HG03457 (cell line): ENCODE measurements around the gene NCOA7.
"Not testable (repeated sequence)": the region's sequence is repeated elsewhere in the genome, so short reads cannot be mapped to it uniquely, and the experiment has no call there.

ENCODE experiments used
- ATAC-seq: cut with Tn5 transposase; IDR thresholded peaks from one replicate; pipeline ENCODE4 v1.9.1; 2021; ENCODE audit warnings: moderate number of reproducible peaks; ENCODE audit not compliant: unreplicated experiment

NCOA7 gene

GRCh38 chr6:125961117-125961516 lies 170.4 kb downstream of the NCOA7 start:
- no peak for ATAC-seq

- ATAC-seq: no peak
Measured at GRCh38 chr6:125962900-125963497, 172.2 kb downstream of the NCOA7 start.

GRCh38 chr6:125963817-125964216 lies 173.1 kb downstream of the NCOA7 start:
- ATAC-seq: no peak

DNA sequence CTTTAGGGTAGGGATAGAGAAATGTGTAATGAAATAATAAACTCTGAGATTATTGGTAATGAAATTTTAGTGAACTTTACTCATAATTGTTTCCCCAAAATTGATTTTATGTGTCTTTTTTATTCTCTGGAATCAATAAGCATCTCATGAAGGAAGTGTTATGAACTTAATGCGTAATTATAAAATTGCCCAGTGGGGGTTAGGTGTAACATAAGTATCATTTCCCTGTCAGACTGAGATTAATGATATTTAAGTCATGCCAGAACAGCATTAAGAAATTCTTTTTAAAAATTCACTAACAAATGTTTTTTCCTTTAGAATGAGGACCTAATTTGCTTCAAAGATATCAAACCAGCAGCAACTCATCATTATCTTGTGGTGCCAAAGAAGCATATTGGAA lies 175.8 kb downstream of the NCOA7 start:
- no peak for ATAC-seq

DNA sequence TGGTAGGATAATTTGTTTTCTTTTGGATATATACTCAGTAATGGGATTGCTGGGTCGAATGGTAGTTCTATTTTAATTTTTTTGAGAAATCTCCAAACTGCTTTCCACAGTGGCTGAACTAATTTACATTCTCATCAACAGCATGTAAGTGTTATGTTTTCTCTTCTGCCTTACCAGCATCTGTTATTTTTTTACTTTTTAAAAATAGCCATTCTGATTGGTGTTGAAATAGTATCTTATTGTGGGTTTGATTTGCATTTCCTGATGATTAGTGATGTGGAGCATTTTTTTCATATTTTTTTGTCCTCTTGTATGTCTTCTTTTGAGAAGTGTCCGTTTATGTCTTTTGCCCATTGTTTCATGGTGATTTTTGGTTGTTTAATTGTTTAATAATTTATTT lies 177.7 kb downstream of the NCOA7 start:
- no peak for ATAC-seq

- ATAC-seq: no peak
Measured at GRCh38 chr6:125970760-125971159, 180.0 kb downstream of the NCOA7 start.

DNA sequence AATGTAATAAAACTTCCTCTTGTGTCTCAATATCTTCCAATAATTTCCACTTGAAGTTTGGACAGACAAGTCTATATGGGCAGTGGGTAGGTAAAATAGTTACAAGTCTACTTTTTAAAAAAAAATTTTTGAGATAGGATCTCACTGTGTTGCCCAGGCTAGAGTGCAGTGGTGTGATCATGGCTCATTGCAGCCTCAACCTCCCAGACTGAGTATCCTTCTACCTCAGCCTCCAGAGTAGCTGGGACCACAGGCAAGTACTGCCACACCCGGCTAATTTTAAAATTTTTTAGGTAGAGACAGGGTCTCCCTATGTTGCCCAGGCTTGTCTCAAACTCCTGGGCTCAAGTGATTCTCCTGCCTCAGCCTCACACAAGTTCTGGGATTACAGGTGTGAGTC lies 181.7 kb downstream of the NCOA7 start:
- ATAC-seq: not testable (repeated sequence)

GRCh38 chr6:125974214-125974866 lies 183.6 kb downstream of the NCOA7 start:
- no peak for ATAC-seq

DNA sequence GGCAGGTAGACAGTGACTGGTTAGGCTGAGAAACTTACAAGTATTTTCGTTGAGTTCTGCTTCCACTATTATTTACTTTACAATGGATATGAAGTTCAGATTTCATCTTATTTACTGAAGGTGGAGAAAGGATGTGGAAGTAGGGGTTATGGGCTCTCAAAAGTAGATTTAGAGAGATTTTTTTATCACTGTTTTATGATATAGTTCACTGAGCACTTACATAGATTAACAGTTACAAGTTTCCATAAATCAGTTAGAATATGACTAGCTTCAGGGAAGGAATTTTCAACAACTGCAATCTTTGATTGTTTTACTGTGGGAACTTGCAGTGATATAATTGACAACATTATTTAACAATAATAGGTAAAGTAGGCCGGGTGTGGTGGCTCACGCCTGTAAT lies 188.3 kb downstream of the NCOA7 start:
- ATAC-seq: no peak
